ENCODE measurements around the gene GNB1L. TPM values are rescaled to one million over a fixed set of nuclear protein-coding genes. Genes with fewer than 3 reads are reported as not detected.

Gene GNB1L
- total RNA-seq, 1 experiment from 2014 or later: 18.0 TPM

DNA sequence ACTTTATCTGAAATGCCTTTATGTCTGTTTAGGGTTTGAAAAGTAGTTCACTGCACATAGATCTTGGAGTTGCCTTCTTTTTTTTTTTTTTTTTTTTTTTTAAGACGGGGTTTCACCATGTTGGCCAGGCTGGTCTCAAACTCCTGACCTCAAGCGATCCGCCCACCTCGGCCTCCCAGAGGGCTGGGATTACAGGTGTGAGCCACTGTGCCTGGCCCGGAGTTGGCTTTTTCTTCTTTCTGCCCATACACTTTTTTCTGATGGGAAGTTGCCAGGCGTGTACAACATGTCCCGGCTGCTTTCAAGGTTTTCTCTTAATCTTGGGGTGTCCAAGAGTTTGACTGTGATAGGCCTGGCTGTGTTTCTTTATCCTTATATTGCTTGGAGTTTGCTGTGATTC, 12.9 kb upstream of the GNB1L start:
- TF ChIP-seq SOX15 (CRISPR knock-in tag; IDR thresholded peaks at IDR 0.05): no peak
- no peak for TF ChIP-seq IRF2 (CRISPR knock-in tag; IDR thresholded peaks at IDR 0.05; ENCODE audit: borderline replicate concordance, low read depth)
- no peak for TF ChIP-seq ATF1 (CRISPR knock-in tag; IDR thresholded peaks at IDR 0.05)
- TF ChIP-seq RELA (CRISPR knock-in tag; IDR thresholded peaks at IDR 0.05; ENCODE audit: borderline replicate concordance): no peak
- TF ChIP-seq, protein P1, sequence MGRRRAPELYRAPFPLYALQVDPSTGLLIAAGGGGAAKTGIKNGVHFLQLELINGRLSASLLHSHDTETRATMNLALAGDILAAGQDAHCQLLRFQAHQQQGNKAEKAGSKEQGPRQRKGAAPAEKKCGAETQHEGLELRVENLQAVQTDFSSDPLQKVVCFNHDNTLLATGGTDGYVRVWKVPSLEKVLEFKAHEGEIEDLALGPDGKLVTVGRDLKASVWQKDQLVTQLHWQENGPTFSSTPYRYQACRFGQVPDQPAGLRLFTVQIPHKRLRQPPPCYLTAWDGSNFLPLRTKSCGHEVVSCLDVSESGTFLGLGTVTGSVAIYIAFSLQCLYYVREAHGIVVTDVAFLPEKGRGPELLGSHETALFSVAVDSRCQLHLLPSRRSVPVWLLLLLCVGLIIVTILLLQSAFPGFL (CRISPR knock-in tag; IDR thresholded peaks at IDR 0.05; ENCODE audit: borderline replicate concordance): no peak
- TF ChIP-seq, protein P2, sequence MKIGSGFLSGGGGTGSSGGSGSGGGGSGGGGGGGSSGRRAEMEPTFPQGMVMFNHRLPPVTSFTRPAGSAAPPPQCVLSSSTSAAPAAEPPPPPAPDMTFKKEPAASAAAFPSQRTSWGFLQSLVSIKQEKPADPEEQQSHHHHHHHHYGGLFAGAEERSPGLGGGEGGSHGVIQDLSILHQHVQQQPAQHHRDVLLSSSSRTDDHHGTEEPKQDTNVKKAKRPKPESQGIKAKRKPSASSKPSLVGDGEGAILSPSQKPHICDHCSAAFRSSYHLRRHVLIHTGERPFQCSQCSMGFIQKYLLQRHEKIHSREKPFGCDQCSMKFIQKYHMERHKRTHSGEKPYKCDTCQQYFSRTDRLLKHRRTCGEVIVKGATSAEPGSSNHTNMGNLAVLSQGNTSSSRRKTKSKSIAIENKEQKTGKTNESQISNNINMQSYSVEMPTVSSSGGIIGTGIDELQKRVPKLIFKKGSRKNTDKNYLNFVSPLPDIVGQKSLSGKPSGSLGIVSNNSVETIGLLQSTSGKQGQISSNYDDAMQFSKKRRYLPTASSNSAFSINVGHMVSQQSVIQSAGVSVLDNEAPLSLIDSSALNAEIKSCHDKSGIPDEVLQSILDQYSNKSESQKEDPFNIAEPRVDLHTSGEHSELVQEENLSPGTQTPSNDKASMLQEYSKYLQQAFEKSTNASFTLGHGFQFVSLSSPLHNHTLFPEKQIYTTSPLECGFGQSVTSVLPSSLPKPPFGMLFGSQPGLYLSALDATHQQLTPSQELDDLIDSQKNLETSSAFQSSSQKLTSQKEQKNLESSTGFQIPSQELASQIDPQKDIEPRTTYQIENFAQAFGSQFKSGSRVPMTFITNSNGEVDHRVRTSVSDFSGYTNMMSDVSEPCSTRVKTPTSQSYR (CRISPR knock-in tag; IDR thresholded peaks at IDR 0.05): no peak
- TF ChIP-seq GRHL2 (CRISPR knock-in tag; IDR thresholded peaks at IDR 0.05; ENCODE audit: insufficient replicate concordance, severe bottlenecking): no peak
- TF ChIP-seq E2F5 (CRISPR knock-in tag; IDR thresholded peaks at IDR 0.05): no peak
- TF ChIP-seq EMX1 (CRISPR knock-in tag; IDR thresholded peaks at IDR 0.05): no peak
- TF ChIP-seq, protein P3, sequence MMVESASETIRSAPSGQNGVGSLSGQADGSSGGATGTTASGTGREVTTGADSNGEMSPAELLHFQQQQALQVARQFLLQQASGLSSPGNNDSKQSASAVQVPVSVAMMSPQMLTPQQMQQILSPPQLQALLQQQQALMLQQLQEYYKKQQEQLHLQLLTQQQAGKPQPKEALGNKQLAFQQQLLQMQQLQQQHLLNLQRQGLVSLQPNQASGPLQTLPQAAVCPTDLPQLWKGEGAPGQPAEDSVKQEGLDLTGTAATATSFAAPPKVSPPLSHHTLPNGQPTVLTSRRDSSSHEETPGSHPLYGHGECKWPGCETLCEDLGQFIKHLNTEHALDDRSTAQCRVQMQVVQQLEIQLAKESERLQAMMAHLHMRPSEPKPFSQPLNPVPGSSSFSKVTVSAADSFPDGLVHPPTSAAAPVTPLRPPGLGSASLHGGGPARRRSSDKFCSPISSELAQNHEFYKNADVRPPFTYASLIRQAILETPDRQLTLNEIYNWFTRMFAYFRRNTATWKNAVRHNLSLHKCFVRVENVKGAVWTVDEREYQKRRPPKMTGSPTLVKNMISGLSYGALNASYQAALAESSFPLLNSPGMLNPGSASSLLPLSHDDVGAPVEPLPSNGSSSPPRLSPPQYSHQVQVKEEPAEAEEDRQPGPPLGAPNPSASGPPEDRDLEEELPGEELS (CRISPR knock-in tag; IDR thresholded peaks at IDR 0.05): no peak
- no peak for TF ChIP-seq FOXP1 (CRISPR knock-in tag; IDR thresholded peaks at IDR 0.05; ENCODE audit: borderline replicate concordance)
- no peak for TF ChIP-seq CREB1 (CRISPR knock-in tag; IDR thresholded peaks at IDR 0.05)
- TF ChIP-seq ZNF263 (CRISPR knock-in tag; IDR thresholded peaks at IDR 0.05; ENCODE audit: low read depth): no peak
- no peak for TF ChIP-seq IRF1 (CRISPR knock-in tag; IDR thresholded peaks at IDR 0.05)
- no peak for TF ChIP-seq ZNF138 (CRISPR knock-in tag; conservative IDR thresholded peaks at IDR 0.05)
- TF ChIP-seq, protein P4, sequence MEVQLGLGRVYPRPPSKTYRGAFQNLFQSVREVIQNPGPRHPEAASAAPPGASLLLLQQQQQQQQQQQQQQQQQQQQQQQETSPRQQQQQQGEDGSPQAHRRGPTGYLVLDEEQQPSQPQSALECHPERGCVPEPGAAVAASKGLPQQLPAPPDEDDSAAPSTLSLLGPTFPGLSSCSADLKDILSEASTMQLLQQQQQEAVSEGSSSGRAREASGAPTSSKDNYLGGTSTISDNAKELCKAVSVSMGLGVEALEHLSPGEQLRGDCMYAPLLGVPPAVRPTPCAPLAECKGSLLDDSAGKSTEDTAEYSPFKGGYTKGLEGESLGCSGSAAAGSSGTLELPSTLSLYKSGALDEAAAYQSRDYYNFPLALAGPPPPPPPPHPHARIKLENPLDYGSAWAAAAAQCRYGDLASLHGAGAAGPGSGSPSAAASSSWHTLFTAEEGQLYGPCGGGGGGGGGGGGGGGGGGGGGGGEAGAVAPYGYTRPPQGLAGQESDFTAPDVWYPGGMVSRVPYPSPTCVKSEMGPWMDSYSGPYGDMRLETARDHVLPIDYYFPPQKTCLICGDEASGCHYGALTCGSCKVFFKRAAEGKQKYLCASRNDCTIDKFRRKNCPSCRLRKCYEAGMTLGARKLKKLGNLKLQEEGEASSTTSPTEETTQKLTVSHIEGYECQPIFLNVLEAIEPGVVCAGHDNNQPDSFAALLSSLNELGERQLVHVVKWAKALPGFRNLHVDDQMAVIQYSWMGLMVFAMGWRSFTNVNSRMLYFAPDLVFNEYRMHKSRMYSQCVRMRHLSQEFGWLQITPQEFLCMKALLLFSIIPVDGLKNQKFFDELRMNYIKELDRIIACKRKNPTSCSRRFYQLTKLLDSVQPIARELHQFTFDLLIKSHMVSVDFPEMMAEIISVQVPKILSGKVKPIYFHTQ (CRISPR knock-in tag; IDR thresholded peaks at IDR 0.05): no peak
- TF ChIP-seq, protein P5, sequence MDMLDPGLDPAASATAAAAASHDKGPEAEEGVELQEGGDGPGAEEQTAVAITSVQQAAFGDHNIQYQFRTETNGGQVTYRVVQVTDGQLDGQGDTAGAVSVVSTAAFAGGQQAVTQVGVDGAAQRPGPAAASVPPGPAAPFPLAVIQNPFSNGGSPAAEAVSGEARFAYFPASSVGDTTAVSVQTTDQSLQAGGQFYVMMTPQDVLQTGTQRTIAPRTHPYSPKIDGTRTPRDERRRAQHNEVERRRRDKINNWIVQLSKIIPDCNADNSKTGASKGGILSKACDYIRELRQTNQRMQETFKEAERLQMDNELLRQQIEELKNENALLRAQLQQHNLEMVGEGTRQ (CRISPR knock-in tag; IDR thresholded peaks at IDR 0.05): no peak
- TF ChIP-seq ZNF396 (CRISPR knock-in tag; IDR thresholded peaks at IDR 0.05; ENCODE audit: borderline replicate concordance): no peak
- no peak for TF ChIP-seq ATF6 (CRISPR knock-in tag; IDR thresholded peaks at IDR 0.05)
- CTCF ChIA-PET: interaction anchor here (1.2 kb wide), 1 partner anchor 12 kb away, joined by 3 read pairs; no protein-coding TSS in a partner anchor
- POLR2A ChIA-PET: no interaction called here
- no peak overlapping the region for H3K27ac Mint-ChIP-seq
- H3K4me1 Mint-ChIP-seq: peaks cover 14% of the 10 kb centered on the region
- DNase-seq (ENCODE audit: low spot score) (no peak), ATAC-seq (no peak)
- H3K4me3 Mint-ChIP-seq: no peak overlapping the region
- no peaks in the 10 kb centered on the region for H3K9me3 Mint-ChIP-seq
- H3K36me3 Mint-ChIP-seq: no peaks in the 10 kb centered on the region
- no peaks in the 10 kb centered on the region for H3K27me3 Mint-ChIP-seq (ENCODE audit: low read depth)

All from WTC11 (cell line).